ENCODE measurements around the gene MROH2A. TPM values are rescaled to one million over a fixed set of nuclear protein-coding genes. Genes with fewer than 3 reads are reported as not detected.

Gene MROH2A
- total and polyA plus RNA-seq, 11 donors: 0.75 TPM; not detected in 10

DNA sequence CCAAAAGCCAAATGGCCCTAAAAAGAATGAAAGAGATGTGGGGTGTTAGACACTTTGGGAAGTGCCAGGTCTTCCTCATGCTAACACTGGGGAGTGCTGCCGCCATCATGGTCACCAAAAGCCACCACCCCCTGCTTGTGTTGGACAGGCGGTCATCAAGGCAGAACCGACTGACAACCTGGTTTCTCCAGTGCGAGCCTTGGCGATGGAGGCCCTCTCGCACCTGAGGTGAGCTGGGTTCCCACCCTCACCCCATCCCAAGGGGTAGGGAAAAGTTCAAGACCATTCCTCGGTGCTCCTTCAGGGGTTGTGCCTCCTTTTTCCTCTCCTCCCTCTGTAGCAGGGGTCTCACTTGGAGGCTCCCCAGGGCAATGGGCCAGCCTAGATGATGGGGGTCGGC is 33.6 kb downstream of the MROH2A start:
- peak in 1 of 5 donors; percentile 2 for DNase-seq
- Histone ChIP-seq H3K4me1 (no peaks in the 10 kb centered on the region), H3K9me3 (peaks cover 0 to 8% (median 0%) of the 10 kb centered on the region in 12 donors), H3K27ac (no peak overlapping the region), H3K4me3 (no peak overlapping the region), H3K27me3 (peaks cover 0 to 12% (median 0%) of the 10 kb centered on the region in 9 donors), H3K36me3 (no peaks in the 10 kb centered on the region)
- intact Hi-C loops (cut with DNase I): no loop called here
- ATAC-seq: no peak
- WGBS, 4 donors: 79 to 91% (median 86%) methylated on average over 7 to 8 of the region's 8 CpGs
- no peak for TF ChIP-seq POLR2A (IDR thresholded peaks at IDR 0.05)

DNA sequence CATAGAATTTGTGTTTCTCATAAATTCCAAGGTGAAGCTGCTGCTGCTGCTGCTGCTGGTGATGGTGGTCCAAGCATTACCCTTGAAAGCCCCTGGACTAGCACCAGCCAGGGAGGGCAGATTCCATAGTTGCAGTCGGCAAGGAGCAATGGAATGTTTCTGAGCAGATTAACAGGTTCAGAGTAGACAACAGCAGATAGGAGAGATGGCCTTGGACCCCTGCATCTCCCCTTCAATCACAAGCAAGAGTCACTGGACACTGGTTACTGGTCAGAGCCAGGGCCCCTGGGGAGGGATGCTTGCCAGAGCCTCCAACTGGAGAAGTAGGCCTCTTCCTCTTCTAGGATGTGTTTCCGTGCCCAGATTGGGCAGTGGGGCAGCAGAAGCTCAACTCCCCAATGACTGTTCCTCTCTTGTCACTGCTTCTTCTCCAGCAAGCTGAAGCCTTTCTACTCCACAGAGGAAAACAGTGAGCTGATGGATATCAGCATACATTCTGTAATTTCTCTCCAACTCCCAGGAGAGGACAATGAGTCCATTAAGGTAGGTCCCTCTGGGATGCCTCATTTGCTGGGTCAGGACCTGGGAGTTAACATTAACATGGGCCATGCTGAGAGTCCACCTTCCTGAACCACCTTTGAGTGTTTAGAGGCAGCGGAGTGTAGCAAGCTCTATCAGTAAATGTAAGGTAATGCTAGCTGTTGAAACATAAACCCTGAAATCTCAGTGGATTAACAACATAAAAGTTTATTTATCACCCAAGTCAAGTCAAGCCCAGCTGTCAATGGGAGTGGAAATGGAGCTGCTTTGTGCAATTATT is 35.3 kb downstream of the MROH2A start:
- intact Hi-C loops (cut with DNase I): no loop called here
- ATAC-seq (no peak), DNase-seq (no peak)
- Histone ChIP-seq H3K4me3 (no peak overlapping the region), H3K9me3 (peaks cover 0 to 8% (median 0%) of the 10 kb centered on the region in 12 donors), H3K4me1 (no peaks in the 10 kb centered on the region), H3K36me3 (no peaks in the 10 kb centered on the region), H3K27ac (no peak overlapping the region), H3K27me3 (peaks cover 0 to 11% (median 0%) of the 10 kb centered on the region in 9 donors)
- 57 to 66% (median 61%) methylated on average over 3 of the region's 3 CpGs for WGBS, 4 donors
- TF ChIP-seq, protein P1, sequence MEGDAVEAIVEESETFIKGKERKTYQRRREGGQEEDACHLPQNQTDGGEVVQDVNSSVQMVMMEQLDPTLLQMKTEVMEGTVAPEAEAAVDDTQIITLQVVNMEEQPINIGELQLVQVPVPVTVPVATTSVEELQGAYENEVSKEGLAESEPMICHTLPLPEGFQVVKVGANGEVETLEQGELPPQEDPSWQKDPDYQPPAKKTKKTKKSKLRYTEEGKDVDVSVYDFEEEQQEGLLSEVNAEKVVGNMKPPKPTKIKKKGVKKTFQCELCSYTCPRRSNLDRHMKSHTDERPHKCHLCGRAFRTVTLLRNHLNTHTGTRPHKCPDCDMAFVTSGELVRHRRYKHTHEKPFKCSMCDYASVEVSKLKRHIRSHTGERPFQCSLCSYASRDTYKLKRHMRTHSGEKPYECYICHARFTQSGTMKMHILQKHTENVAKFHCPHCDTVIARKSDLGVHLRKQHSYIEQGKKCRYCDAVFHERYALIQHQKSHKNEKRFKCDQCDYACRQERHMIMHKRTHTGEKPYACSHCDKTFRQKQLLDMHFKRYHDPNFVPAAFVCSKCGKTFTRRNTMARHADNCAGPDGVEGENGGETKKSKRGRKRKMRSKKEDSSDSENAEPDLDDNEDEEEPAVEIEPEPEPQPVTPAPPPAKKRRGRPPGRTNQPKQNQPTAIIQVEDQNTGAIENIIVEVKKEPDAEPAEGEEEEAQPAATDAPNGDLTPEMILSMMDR (IDR thresholded peaks at IDR 0.05): no peak
- no peak for TF ChIP-seq POLR2A (IDR thresholded peaks at IDR 0.05)

DNA sequence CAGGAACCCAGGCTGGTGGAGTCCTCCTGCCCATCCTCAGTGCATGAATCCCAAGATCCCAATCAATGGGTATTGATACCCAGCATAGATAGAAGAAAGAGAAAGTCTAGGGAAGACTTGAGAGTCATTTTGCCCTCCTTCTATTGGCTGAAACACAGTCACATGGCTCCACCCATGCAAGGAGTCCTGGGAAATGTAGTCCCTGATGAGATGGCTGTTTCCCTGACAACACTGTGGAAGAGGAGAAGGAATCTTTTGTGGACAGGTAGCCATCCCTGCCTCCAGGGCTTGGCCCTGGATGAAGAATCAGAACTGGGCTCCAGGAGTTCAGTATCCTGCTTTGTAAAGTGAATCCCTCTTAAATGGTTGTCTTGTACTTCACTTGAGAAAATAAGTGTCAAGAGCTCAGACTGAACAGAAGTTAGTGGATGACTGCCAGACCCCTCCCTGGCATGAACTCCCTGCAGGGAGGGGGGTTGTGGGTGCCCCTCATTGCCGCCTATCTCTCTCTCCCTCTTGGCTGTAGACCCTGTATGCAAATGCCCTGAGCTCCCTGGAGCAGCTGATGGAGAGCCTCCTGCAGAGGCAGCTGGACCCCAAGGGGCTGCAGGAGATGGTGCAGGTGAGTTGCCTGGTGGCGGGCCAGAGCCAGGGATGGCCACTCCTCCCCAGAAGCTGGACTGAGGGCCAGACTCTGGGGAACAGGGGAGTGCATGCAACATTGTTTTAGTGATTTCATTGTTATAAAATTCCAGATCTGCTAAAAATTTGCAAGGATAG is 36.1 kb downstream of the MROH2A start:
- intact Hi-C loops (cut with DNase I): no loop called here
- H3K27me3 ChIP-seq: peaks cover 0 to 6% (median 0%) of the 10 kb centered on the region in 9 donors
- DNase-seq: no peak
- ATAC-seq: no peak
- no peak for TF ChIP-seq POLR2A (IDR thresholded peaks at IDR 0.05)
- TF ChIP-seq, protein P1 (IDR thresholded peaks at IDR 0.05): no peak
- no peak overlapping the region for H3K4me3 ChIP-seq
- 56 to 77% (median 65%) methylated on average over 1 to 2 of the region's 2 CpGs for WGBS, 4 donors
- peaks cover 0 to 8% (median 0%) of the 10 kb centered on the region in 12 donors for H3K9me3 ChIP-seq
- no peaks in the 10 kb centered on the region for H3K36me3 ChIP-seq
- no peaks in the 10 kb centered on the region for H3K4me1 ChIP-seq
- H3K27ac ChIP-seq: no peak overlapping the region

DNA sequence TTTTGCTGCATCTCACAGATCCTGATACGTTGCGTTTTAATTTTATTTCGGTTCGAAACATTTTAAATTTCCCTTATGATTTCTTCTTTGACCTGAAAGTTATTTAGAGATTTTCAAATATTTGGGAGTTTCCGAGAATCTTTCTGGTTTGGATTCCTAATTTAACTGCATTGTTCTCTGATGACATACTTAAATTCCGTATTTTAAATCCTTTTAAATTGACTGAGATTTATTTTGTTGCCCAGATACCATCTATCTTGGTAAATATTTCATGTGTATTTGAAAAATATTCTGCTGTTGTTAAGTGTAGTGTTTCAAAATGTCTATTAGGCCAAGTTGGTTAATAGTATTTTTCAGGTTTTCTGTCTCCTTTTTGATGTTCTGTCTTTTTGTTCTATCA is 37.7 kb downstream of the MROH2A start:
- ATAC-seq (no peak), DNase-seq (no peak)
- no peaks in the 10 kb centered on the region for H3K36me3 ChIP-seq
- 82 to 93% (median 92%) methylated on average over 6 of the region's 6 CpGs for WGBS, 4 donors
- no peak overlapping the region for H3K4me3 ChIP-seq
- no peaks in the 10 kb centered on the region for H3K4me1 ChIP-seq
- peaks cover 0 to 6% (median 0%) of the 10 kb centered on the region in 9 donors for H3K27me3 ChIP-seq
- intact Hi-C loops (cut with DNase I): no loop called here
- H3K27ac ChIP-seq: no peak overlapping the region
- TF ChIP-seq POLR2A (IDR thresholded peaks at IDR 0.05): no peak
- TF ChIP-seq, protein P1 (IDR thresholded peaks at IDR 0.05): no peak
- H3K9me3 ChIP-seq: peaks cover 0 to 8% (median 0%) of the 10 kb centered on the region in 12 donors

Data from heart left ventricle (tissue), 16 donors.